Progenitor cell of endocrine pancreas (in vitro differentiated cells): ENCODE measurements around the gene GH2. TPM values are rescaled to one million over a fixed set of nuclear protein-coding genes. Genes with fewer than 3 reads are reported as not detected.
"Not testable (repeated sequence)": the region's sequence is repeated elsewhere in the genome, so short reads cannot be mapped to it uniquely, and the experiment has no call there.

Source experiments
- DNase-seq: peaks from one replicate; pipeline ENCODE4 v3.0.0; 2021; ENCODE audit warnings: low spot score; ENCODE audit not compliant: unreplicated experiment
- H3K27ac Mint-ChIP-seq: 2 replicates; pipeline ENCODE4 v1.8.0; 2021; ENCODE audit warnings: mild to moderate bottlenecking, moderate library complexity, mixed read lengths
- H3K27me3 Mint-ChIP-seq: 2 replicates; pipeline ENCODE4 v1.8.0; 2021; ENCODE audit warnings: mixed read lengths
- H3K36me3 Mint-ChIP-seq: 2 replicates; pipeline ENCODE4 v1.8.0; 2022; ENCODE audit warnings: mixed read lengths; ENCODE audit not compliant: insufficient read depth
- H3K4me1 Mint-ChIP-seq: 2 replicates; pipeline ENCODE4 v1.8.0; 2021; ENCODE audit warnings: low read depth, mixed read lengths
- H3K4me3 Mint-ChIP-seq: 2 replicates; pipeline ENCODE4 v1.8.0; 2021; ENCODE audit warnings: low read depth, mild to moderate bottlenecking, moderate library complexity, mixed read lengths
- H3K9me3 Mint-ChIP-seq: 2 replicates; pipeline ENCODE4 v1.8.0; 2021; ENCODE audit warnings: low read depth, mixed read lengths
- total RNA-seq: library from RNA; stranded (reverse); gene quantifications from 2 replicates; pipeline ENCODE4 v1.2.1, GENCODE V29; 2021
- TF ChIP-seq, protein P1 (sequence below): fragments of 200-600 bp; sonication (generic); IDR thresholded peaks from one replicate; pipeline ENCODE4 v1.5.0; 2021; ENCODE audit warnings: antibody characterized with exemption, mild to moderate bottlenecking; ENCODE audit not compliant: unreplicated experiment

Gene GH2
- total RNA-seq, 1 donor from 2014 or later = not detected

DNA sequence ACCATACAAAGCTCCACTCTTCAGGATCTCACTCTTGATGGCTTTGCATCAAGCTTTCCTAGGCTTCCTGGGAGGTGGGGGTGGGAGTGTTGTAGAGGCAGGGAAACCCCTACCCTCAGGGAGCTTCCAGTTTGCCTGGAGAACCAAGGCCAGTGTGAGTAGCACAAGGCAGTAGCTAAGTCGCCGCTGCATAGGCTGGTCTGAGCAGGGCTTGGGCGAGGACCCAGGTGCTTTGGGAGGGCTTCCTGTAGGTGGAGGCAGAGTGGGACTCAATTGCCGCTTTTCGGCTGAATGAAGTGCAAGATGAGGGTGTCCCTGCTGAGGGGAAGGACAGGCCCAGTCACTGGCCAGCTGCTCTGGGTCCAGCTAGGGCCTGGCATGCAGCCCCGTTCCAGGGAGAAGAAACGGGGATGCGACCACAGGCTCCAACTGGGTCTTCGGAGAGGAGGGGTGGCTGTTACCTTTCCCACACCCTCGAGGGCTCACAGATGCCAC lies 46.5 kb upstream of the GH2 start:
- no peaks in the 10 kb centered on the region for H3K9me3 Mint-ChIP-seq
- H3K4me3 Mint-ChIP-seq = no peak overlapping the region
- no peak overlapping the region for H3K27ac Mint-ChIP-seq
- TF ChIP-seq, protein P1, sequence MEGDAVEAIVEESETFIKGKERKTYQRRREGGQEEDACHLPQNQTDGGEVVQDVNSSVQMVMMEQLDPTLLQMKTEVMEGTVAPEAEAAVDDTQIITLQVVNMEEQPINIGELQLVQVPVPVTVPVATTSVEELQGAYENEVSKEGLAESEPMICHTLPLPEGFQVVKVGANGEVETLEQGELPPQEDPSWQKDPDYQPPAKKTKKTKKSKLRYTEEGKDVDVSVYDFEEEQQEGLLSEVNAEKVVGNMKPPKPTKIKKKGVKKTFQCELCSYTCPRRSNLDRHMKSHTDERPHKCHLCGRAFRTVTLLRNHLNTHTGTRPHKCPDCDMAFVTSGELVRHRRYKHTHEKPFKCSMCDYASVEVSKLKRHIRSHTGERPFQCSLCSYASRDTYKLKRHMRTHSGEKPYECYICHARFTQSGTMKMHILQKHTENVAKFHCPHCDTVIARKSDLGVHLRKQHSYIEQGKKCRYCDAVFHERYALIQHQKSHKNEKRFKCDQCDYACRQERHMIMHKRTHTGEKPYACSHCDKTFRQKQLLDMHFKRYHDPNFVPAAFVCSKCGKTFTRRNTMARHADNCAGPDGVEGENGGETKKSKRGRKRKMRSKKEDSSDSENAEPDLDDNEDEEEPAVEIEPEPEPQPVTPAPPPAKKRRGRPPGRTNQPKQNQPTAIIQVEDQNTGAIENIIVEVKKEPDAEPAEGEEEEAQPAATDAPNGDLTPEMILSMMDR = no peak
- H3K27me3 Mint-ChIP-seq = no peaks in the 10 kb centered on the region
- no peak for DNase-seq
- H3K4me1 Mint-ChIP-seq = no peaks in the 10 kb centered on the region
- H3K36me3 Mint-ChIP-seq = no peaks in the 10 kb centered on the region

GRCh38 chr17:63927464-63928171 lies 45.9 kb upstream of the GH2 start:
- Mint-ChIP-seq H3K9me3 (no peaks in the 10 kb centered on the region), H3K27me3 (no peaks in the 10 kb centered on the region), H3K27ac (no peak overlapping the region), H3K36me3 (no peaks in the 10 kb centered on the region), H3K4me3 (no peak overlapping the region), H3K4me1 (no peaks in the 10 kb centered on the region)
- TF ChIP-seq, protein P1 = no peak
- DNase-seq = no peak

- no peak for DNase-seq
- Mint-ChIP-seq H3K36me3 (no peaks in the 10 kb centered on the region), H3K4me1 (no peaks in the 10 kb centered on the region), H3K4me3 (no peak overlapping the region), H3K9me3 (no peaks in the 10 kb centered on the region), H3K27me3 (peaks cover 3% of the 10 kb centered on the region), H3K27ac (no peak overlapping the region)
- TF ChIP-seq, protein P1 = no peak
Measured at GRCh38 chr17:63926164-63926563, 44.4 kb upstream of the GH2 start.

DNA sequence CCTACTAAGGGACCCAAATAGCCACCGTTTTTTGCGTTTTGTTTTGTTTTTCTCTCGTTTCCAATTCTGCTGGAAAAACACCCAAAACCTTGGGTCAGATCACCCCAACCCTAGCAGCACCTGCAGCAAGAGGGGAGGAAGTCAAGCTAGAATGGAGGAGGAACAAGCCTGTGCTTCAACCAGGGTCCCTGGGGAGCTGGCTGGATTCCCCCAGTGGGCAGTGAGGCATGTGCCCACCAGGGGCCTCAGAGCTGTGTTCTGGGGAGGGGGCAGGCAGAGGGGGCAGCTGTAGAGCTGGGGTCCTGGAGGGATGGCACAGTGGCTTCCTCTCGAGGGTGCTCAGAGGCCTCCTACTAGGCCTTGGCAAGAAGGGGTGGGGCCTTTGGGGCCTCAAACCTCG lies 43.9 kb upstream of the GH2 start:
- TF ChIP-seq, protein P1 = no peak
- no peak overlapping the region for H3K27ac Mint-ChIP-seq
- H3K27me3 Mint-ChIP-seq = peaks cover 3% of the 10 kb centered on the region
- no peak overlapping the region for H3K4me3 Mint-ChIP-seq
- no peaks in the 10 kb centered on the region for H3K36me3 Mint-ChIP-seq
- no peak for DNase-seq
- no peaks in the 10 kb centered on the region for H3K9me3 Mint-ChIP-seq
- no peaks in the 10 kb centered on the region for H3K4me1 Mint-ChIP-seq

GRCh38 chr17:63922402-63922801 lies 40.7 kb upstream of the GH2 start:
- DNase-seq, H3K27ac Mint-ChIP-seq, H3K36me3 Mint-ChIP-seq, H3K9me3 Mint-ChIP-seq, H3K4me1 Mint-ChIP-seq, H3K4me3 Mint-ChIP-seq: not testable (repeated sequence)
- H3K27me3 Mint-ChIP-seq = peaks cover 23% of the 10 kb centered on the region

DNA sequence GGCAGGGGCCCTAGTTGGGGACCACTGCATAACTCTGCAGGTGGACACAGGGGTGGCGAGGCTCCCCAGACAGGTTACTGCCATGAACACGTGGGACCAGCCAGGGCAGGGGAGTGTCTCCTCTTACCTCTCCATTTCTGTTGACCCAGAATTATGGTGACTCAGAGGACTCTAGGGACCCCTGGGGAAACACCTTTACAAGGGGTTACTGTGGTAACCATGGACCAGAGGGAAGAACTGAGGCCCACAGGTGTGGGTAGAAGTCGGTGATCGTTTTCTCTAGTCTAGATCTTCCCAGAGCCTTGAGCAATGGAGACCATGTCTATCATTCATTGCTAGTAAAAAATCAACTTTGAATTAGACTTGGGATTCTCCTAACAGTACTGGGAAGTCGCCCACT lies 39.0 kb upstream of the GH2 start:
- not testable (repeated sequence) for H3K36me3 Mint-ChIP-seq, H3K4me3 Mint-ChIP-seq, DNase-seq, H3K9me3 Mint-ChIP-seq, H3K27ac Mint-ChIP-seq, H3K4me1 Mint-ChIP-seq
- H3K27me3 Mint-ChIP-seq = peaks cover 34% of the 10 kb centered on the region

DNA sequence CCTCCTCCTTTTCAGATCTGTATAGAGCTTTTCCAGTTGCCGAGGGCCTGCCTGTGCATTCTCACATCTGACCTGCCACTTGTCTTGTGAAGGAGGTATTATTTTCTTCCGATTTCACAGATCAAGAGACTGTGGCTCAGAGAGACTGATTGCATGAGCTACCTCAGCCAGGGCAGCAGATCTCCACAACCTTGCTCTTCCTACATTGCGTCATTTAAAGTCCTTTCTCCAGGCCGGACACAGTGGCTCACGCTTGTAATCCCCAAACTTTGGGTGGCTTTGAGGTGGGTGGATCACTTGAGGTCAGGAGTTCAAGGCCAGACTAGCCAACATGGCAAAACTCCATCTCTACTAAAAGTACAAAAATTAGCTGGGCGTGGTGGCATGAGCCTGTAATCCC lies 38.3 kb upstream of the GH2 start:
- peaks cover 38% of the 10 kb centered on the region for H3K27me3 Mint-ChIP-seq
- not testable (repeated sequence) for DNase-seq, H3K9me3 Mint-ChIP-seq, H3K27ac Mint-ChIP-seq, H3K36me3 Mint-ChIP-seq, H3K4me1 Mint-ChIP-seq, H3K4me3 Mint-ChIP-seq
